GM23338 (cell line): ENCODE data around the gene CX3CL1. TPM values are rescaled to one million over a fixed set of nuclear protein-coding genes. Genes with fewer than 3 reads are reported as not detected.

Source experiments
- ATAC-seq: fragments of 200-7000 bp; cut with Tn5 transposase; 3 replicates; pipeline ENCODE4 v1.9.1; 2020
- DNase-seq: peaks from one replicate; pipeline ENCODE4 v3.0.0-alpha.2; 2015; ENCODE audit warnings: low spot score
- H2AFZ ChIP-seq: fragments of 200-600 bp; sonication (generic); 2 replicates; pipeline ENCODE4 v1.8.0; 2016; ENCODE audit warnings: antibody characterized with exemption, mild to moderate bottlenecking, moderate library complexity
- H3F3A ChIP-seq: fragments of 200-600 bp; sonication (generic); replicated peaks from 2 replicates; pipeline ENCODE4 v1.8.0; 2017; ENCODE audit warnings: antibody characterized with exemption, mixed run types, low read depth
- H3K27ac ChIP-seq: fragments of 200-600 bp; sonication (generic); 2 replicates; pipeline ENCODE4 v1.6.1; 2016; ENCODE audit warnings: low read depth
- H3K27me3 ChIP-seq: fragments of 200-600 bp; sonication (generic); 2 replicates; pipeline ENCODE4 v1.8.0; 2016; ENCODE audit warnings: mild to moderate bottlenecking, mixed run types, moderate library complexity; ENCODE audit not compliant: insufficient read depth
- H3K36me3 ChIP-seq: fragments of 200-600 bp; sonication (generic); 2 replicates; pipeline ENCODE4 v1.8.0; 2016; ENCODE audit warnings: mild to moderate bottlenecking; ENCODE audit not compliant: insufficient read depth
- H3K4me1 ChIP-seq: fragments of 200-600 bp; sonication (generic); 2 replicates; pipeline ENCODE4 v1.8.0; 2016; ENCODE audit warnings: mild to moderate bottlenecking, moderate library complexity; ENCODE audit not compliant: insufficient read depth
- H3K4me2 ChIP-seq: fragments of 200-600 bp; sonication (generic); 2 replicates; pipeline ENCODE4 v1.7.1; 2017; ENCODE audit warnings: mixed run types
- H3K4me3 ChIP-seq: fragments of 200-600 bp; sonication (generic); 2 replicates; pipeline ENCODE4 v1.6.1; 2016; ENCODE audit warnings: mixed run types
- H3K79me2 ChIP-seq: fragments of 200-600 bp; sonication (generic); replicated peaks from 2 replicates; pipeline ENCODE4 v1.8.0; 2017; ENCODE audit warnings: mild to moderate bottlenecking; ENCODE audit not compliant: insufficient read depth
- H3K9me2 ChIP-seq: fragments of 200-600 bp; sonication (generic); 2 replicates; pipeline ENCODE4 v1.8.0; 2017; ENCODE audit not compliant: insufficient read depth
- H4K20me1 ChIP-seq: fragments of 200-600 bp; sonication (generic); replicated peaks from 2 replicates; pipeline ENCODE4 v1.8.0; 2017; ENCODE audit warnings: mild to moderate bottlenecking; ENCODE audit not compliant: insufficient read depth
- H3K27ac Mint-ChIP-seq: 2 replicates; pipeline ENCODE4 v1.8.0; 2020; ENCODE audit warnings: inconsistent platforms, mild to moderate bottlenecking, moderate library complexity, mixed read lengths
- H3K27me3 Mint-ChIP-seq: 3 replicates; pipeline ENCODE4 v1.8.0; 2022; ENCODE audit warnings: low read depth, mild to moderate bottlenecking, moderate library complexity, mixed read lengths, inconsistent platforms; ENCODE audit not compliant: insufficient read depth, poor library complexity
- H3K36me3 Mint-ChIP-seq: 3 replicates; pipeline ENCODE4 v1.8.0; 2021; ENCODE audit warnings: low read depth, mild to moderate bottlenecking, inconsistent platforms, moderate library complexity, mixed read lengths
- H3K4me1 Mint-ChIP-seq: 3 replicates; pipeline ENCODE4 v1.8.0; 2020; ENCODE audit warnings: mild to moderate bottlenecking, inconsistent platforms, mixed read lengths
- H3K4me3 Mint-ChIP-seq: 3 replicates; pipeline ENCODE4 v1.8.0; 2021; ENCODE audit warnings: moderate library complexity, mild to moderate bottlenecking, inconsistent platforms, mixed read lengths
- H3K9me3 Mint-ChIP-seq: 3 replicates; pipeline ENCODE4 v1.8.0; 2020; ENCODE audit warnings: moderate library complexity, mild to moderate bottlenecking, inconsistent platforms, mixed read lengths
- CREB1 ChIP-seq: fragments of 250-450 bp; sonication (Bioruptor Pico); IDR thresholded peaks from 2 replicates; pipeline ENCODE4 v1.5.0; 2020; ENCODE audit warnings: low read depth, mild to moderate bottlenecking, moderate library complexity
- ETS1 ChIP-seq: IDR thresholded peaks from 2 replicates; pipeline ENCODE4 v1.6.1; 2016; ENCODE audit warnings: antibody characterized with exemption
- EZH2phosphoT487 ChIP-seq: fragments of 200-600 bp; sonication (generic); IDR thresholded peaks from one replicate; pipeline ENCODE4 v1.8.1; 2018; ENCODE audit warnings: antibody characterized with exemption; ENCODE audit not compliant: unreplicated experiment
- JUNB ChIP-seq: IDR thresholded peaks from one replicate; pipeline ENCODE4 v1.6.1; 2016; ENCODE audit warnings: antibody characterized with exemption; ENCODE audit not compliant: unreplicated experiment
- NANOG ChIP-seq: IDR thresholded peaks from 2 replicates; pipeline ENCODE4 v1.6.1; 2016; ENCODE audit warnings: antibody characterized with exemption, borderline replicate concordance
- POLR2AphosphoS5 ChIP-seq: IDR thresholded peaks from 2 replicates; pipeline ENCODE4 v1.6.1; 2016; ENCODE audit warnings: antibody characterized with exemption, low read depth
- ZNF114 ChIP-seq: fragments of 250-450 bp; sonication (Bioruptor Pico); IDR thresholded peaks from 2 replicates; pipeline ENCODE4 v1.5.0; 2020; ENCODE audit warnings: mild to moderate bottlenecking, moderate library complexity
- ZNF331 ChIP-seq: fragments of 250-450 bp; sonication (Bioruptor Pico); IDR thresholded peaks from 2 replicates; pipeline ENCODE4 v1.5.0; 2020; ENCODE audit warnings: low read depth, mild to moderate bottlenecking, moderate library complexity
- ZNF462 ChIP-seq: fragments of 250-450 bp; sonication (Bioruptor Pico); IDR thresholded peaks from 2 replicates; pipeline ENCODE4 v1.5.0; 2020; ENCODE audit warnings: mild to moderate bottlenecking, moderate library complexity
- polyA plus RNA-seq: library from polyadenylated mRNA; unstranded; fragments of >200 nt; fragmentation: Nextera tagmentation; extraction: Ambion mirVana; gene quantifications from 2 replicates; pipeline ENCODE4 v1.2.1, GENCODE V29; 2016
- total RNA-seq: library from RNA; depleted of rRNA; stranded (reverse); fragments of >200 nt; shearing (Covaris generic); gene quantifications from 2 replicates; pipeline ENCODE4 v1.2.3, GENCODE V29; 2014

Gene CX3CL1
- total and polyA plus RNA-seq, 2 experiments from 2014 or later = 0.24 to 2.8 TPM

GRCh38 chr16:57347858-57348257 is 24.4 kb upstream of the CX3CL1 start:
- Histone ChIP-seq H3K27ac (no peak overlapping the region), H3K36me3 (no peaks in the 10 kb centered on the region), H3F3A (no peaks in the 10 kb centered on the region), H3K4me2 (no peak overlapping the region), H3K4me1 (no peaks in the 10 kb centered on the region), H3K4me3 (no peak overlapping the region), H2AFZ (no peak overlapping the region), H3K27me3 (no peaks in the 10 kb centered on the region), H3K9me2 (no peaks in the 10 kb centered on the region), H4K20me1 (no peaks in the 10 kb centered on the region; the same call in 1 of the 2 replicates), H3K79me2 (no peaks in the 10 kb centered on the region)
- H3K36me3 Mint-ChIP-seq = no peaks in the 10 kb centered on the region
- TF ChIP-seq ZNF114 (CRISPR knock-in tag) (no peak), ZNF331 (no peak), ETS1 (no peak), NANOG (no peak), POLR2AphosphoS5 (no peak), ZNF462 (CRISPR knock-in tag) (no peak), EZH2phosphoT487 (no peak), CREB1 (CRISPR knock-in tag) (no peak), JUNB (no peak)
- no peak overlapping the region for H3K4me3 Mint-ChIP-seq
- no peak overlapping the region for H3K27ac Mint-ChIP-seq
- no peaks in the 10 kb centered on the region; the same call in 2 of the 3 replicates for H3K9me3 Mint-ChIP-seq
- no peaks in the 10 kb centered on the region for H3K4me1 Mint-ChIP-seq
- DNase-seq (no peak), ATAC-seq (no peak)
- peaks cover 8% of the 10 kb centered on the region for H3K27me3 Mint-ChIP-seq
